Mucosa of descending colon (tissue), 3 donors: ENCODE measurements around the gene KCNS1. TPM values are rescaled to one million over a fixed set of nuclear protein-coding genes. Genes with fewer than 3 reads are reported as not detected.

Experiments used
- ATAC-seq: fragments of 200-7000 bp; cut with Tn5 transposase; one replicate; pipeline ENCODE4 v1.9.1; 2020; ENCODE audit warnings: mild to moderate bottlenecking, moderate library complexity
- DNase-seq, 3 donors: peaks; one replicate each; pipeline ENCODE4 v3.0.0-alpha.2; 2020
- H3K36me3 ChIP-seq: fragments of 200-600 bp; one replicate; pipeline ENCODE4 v1.8.0; 2021; ENCODE audit warnings: low read depth, mild to moderate bottlenecking
- H3K4me1 ChIP-seq: fragments of 200-600 bp; one replicate; pipeline ENCODE4 v1.8.0; 2021; ENCODE audit warnings: low read depth, mild to moderate bottlenecking
- H3K4me3 ChIP-seq: fragments of 200-600 bp; one replicate; pipeline ENCODE4 v1.8.0; 2021; ENCODE audit warnings: mild to moderate bottlenecking
- H3K9me3 ChIP-seq: fragments of 200-600 bp; one replicate; pipeline ENCODE4 v1.8.0; 2021; ENCODE audit warnings: mild to moderate bottlenecking
- intact Hi-C, 2 donors: fragments of 100-400 bp; cut with DNase I in 1 of 2; cut with micrococcal nuclease in 1 of 2; formaldehyde crosslinking; loops; one replicate each; pipeline versions ENCODE4 v1.11.0 to v1.11.1; 2022; cut with DNase I, micrococcal nuclease
- total RNA-seq, 3 donors: library from RNA; stranded (reverse); fragmentation: NEBNext Ultra II Directional in 2 of 3; extraction: Animal tissue kit (Norgen Biotek cat#: 25700) in 2 of 3; gene quantifications; one replicate each; pipeline versions ENCODE4 v1.2.1 to v1.2.4, GENCODE V29; 2021 to 2023
- TF ChIP-seq, protein P1 (sequence below): fragments of 200-600 bp; IDR thresholded peaks from one replicate; pipeline ENCODE4 v1.8.0; 2022; ENCODE audit warnings: antibody characterized with exemption, mild to moderate bottlenecking
- donor health status: DM: no; HTN: no; CAD: no; lungs with moderate emphysema.
- donor health status: DM: no; HTN: no; CAD: no.
- donor health status: DM: no; HTN: yes; CAD: no.

Gene KCNS1
- total RNA-seq, 3 donors from 2014 or later: 0.09 to 0.17 TPM; not detected in 1

DNA sequence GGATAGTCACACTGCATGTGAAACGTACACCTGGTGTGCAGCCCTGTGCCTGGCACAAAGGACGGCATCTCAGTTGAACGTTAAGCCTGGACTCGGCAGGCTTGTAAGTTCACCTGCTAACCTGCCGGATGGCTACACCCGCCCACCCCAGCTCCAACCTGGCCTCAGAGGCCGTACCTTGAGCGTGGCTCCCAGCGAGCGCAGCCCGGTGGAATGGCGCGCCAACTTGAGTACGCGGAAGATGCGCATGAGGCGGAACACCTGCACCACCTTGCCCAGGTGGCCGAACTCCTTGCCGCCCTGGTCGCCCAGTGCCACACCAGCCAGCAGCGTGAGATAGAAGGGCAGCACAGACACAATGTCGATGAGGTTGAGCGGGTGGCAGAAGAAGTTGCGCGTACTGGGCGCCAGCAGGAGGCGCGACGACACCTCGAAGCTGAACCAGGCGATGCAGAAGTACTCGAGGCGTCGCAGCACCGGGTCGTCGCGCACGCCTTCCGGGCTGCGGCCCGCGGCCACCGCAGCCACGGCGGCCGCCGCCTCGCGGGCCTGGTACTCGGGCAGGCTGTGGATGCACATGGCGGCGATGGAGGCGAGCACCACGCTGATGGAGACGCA, 3.3 kb downstream of the KCNS1 start:
- H3K36me3 ChIP-seq: no peaks in the 10 kb centered on the region
- H3K4me3 ChIP-seq: no peak overlapping the region
- no peaks in the 10 kb centered on the region for H3K9me3 ChIP-seq
- intact Hi-C loops: no loop called here
- ATAC-seq (peak; percentile 55), DNase-seq (peak; percentile 57 to 63 (median 58))
- TF ChIP-seq, protein P1, sequence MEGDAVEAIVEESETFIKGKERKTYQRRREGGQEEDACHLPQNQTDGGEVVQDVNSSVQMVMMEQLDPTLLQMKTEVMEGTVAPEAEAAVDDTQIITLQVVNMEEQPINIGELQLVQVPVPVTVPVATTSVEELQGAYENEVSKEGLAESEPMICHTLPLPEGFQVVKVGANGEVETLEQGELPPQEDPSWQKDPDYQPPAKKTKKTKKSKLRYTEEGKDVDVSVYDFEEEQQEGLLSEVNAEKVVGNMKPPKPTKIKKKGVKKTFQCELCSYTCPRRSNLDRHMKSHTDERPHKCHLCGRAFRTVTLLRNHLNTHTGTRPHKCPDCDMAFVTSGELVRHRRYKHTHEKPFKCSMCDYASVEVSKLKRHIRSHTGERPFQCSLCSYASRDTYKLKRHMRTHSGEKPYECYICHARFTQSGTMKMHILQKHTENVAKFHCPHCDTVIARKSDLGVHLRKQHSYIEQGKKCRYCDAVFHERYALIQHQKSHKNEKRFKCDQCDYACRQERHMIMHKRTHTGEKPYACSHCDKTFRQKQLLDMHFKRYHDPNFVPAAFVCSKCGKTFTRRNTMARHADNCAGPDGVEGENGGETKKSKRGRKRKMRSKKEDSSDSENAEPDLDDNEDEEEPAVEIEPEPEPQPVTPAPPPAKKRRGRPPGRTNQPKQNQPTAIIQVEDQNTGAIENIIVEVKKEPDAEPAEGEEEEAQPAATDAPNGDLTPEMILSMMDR: no peak
- no peaks in the 10 kb centered on the region for H3K4me1 ChIP-seq

GRCh38 chr20:45096781-45097180, 4.1 kb downstream of the KCNS1 start:
- no peaks in the 10 kb centered on the region for H3K9me3 ChIP-seq
- H3K4me3 ChIP-seq: no peak overlapping the region
- no peaks in the 10 kb centered on the region for H3K4me1 ChIP-seq
- TF ChIP-seq, protein P1: no peak
- intact Hi-C loops: no loop called here
- DNase-seq: no peak
- ATAC-seq: no peak
- no peaks in the 10 kb centered on the region for H3K36me3 ChIP-seq

DNA sequence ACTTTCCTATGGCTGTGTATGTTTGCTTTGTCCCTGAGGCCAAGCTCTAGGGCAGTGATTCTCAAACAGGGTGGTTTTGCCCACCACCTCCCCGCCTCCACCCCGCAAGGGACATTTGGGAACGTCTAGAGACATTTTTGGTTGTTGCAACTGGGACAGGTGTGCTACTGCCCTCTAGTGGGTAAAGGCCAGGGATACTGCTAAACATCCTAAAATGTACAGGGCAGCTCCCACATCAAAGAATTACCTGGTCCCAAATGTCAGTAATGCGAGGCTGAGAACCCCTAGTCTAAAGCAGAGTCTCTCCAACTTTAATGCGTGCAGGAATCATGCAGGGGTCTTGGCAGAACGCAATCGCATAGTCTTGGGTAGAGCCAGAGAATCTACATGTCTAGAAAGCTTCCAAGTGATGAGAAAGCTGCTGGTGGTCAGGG, 5.1 kb downstream of the KCNS1 start:
- Histone ChIP-seq H3K36me3 (no peaks in the 10 kb centered on the region), H3K9me3 (no peaks in the 10 kb centered on the region), H3K4me1 (no peaks in the 10 kb centered on the region), H3K4me3 (no peak overlapping the region)
- ATAC-seq: peak; percentile 70
- intact Hi-C loops: no loop called here
- TF ChIP-seq, protein P1: peak; percentile 56
- peak in 1 of 3 donors; percentile 79 for DNase-seq

GRCh38 chr20:45094864-45095574, 5.9 kb downstream of the KCNS1 start:
- H3K36me3 ChIP-seq: no peaks in the 10 kb centered on the region
- TF ChIP-seq, protein P1: no peak
- intact Hi-C loops: no loop called here
- no peaks in the 10 kb centered on the region for H3K9me3 ChIP-seq
- ATAC-seq (no peak), DNase-seq (no peak)
- no peaks in the 10 kb centered on the region for H3K4me1 ChIP-seq
- no peak overlapping the region for H3K4me3 ChIP-seq

GRCh38 chr20:45094201-45094600, 6.7 kb downstream of the KCNS1 start:
- H3K4me1 ChIP-seq: no peaks in the 10 kb centered on the region
- TF ChIP-seq, protein P1: no peak
- intact Hi-C loops: no loop called here
- ATAC-seq: no peak
- H3K9me3 ChIP-seq: no peaks in the 10 kb centered on the region
- no peak overlapping the region for H3K4me3 ChIP-seq
- H3K36me3 ChIP-seq: no peaks in the 10 kb centered on the region
- no peak for DNase-seq
